Lower lobe of right lung (tissue), 2 donors: ENCODE data around the gene TPRA1. TPM values are rescaled to one million over a fixed set of nuclear protein-coding genes. Genes with fewer than 3 reads are reported as not detected.

ENCODE experiments used
- ATAC-seq, 2 donors: fragments of 200-7000 bp; cut with Tn5 transposase; one replicate each; pipeline ENCODE4 v1.9.1; 2020 to 2022; ENCODE audit warnings: mild to moderate bottlenecking in 2 of 2, moderate library complexity in 2 of 2
- DNase-seq: peaks from one replicate; pipeline ENCODE4 v3.0.0-alpha.2; 2020
- H3K27ac ChIP-seq: fragments of 200-600 bp; one replicate; pipeline ENCODE4 v1.8.0; 2022
- H3K27me3 ChIP-seq: fragments of 200-600 bp; one replicate; pipeline ENCODE4 v1.8.0; 2022; ENCODE audit warnings: low read depth
- H3K36me3 ChIP-seq: fragments of 200-600 bp; one replicate; pipeline ENCODE4 v1.8.0; 2022; ENCODE audit warnings: mild to moderate bottlenecking
- H3K4me1 ChIP-seq: fragments of 200-600 bp; one replicate; pipeline ENCODE4 v1.8.0; 2022
- H3K4me3 ChIP-seq: fragments of 200-600 bp; one replicate; pipeline ENCODE4 v1.8.0; 2022; ENCODE audit warnings: mild to moderate bottlenecking
- H3K9me3 ChIP-seq: fragments of 200-600 bp; one replicate; pipeline ENCODE4 v1.8.0; 2022
- intact Hi-C: fragments of 100-400 bp; cut with DNase I; formaldehyde crosslinking; loops from one replicate; pipeline ENCODE4 v1.11.0; 2022
- total RNA-seq: library from RNA; stranded (reverse); fragmentation: NEBNext Ultra II Directional; extraction: Animal tissue kit (Norgen Biotek cat#: 25700); gene quantifications from one replicate; pipeline ENCODE4 v1.2.1, GENCODE V29; 2021
- TF ChIP-seq, protein P1 (sequence below): fragments of 200-600 bp; IDR thresholded peaks from one replicate; pipeline ENCODE4 v1.8.0; 2022; ENCODE audit warnings: antibody characterized with exemption, mild to moderate bottlenecking
- donor health status: DM: no; HTN: yes; CAD: no; lungs with severe emphysema.

Gene TPRA1
- total RNA-seq, 1 donor from 2014 or later, result 38.8 TPM

DNA sequence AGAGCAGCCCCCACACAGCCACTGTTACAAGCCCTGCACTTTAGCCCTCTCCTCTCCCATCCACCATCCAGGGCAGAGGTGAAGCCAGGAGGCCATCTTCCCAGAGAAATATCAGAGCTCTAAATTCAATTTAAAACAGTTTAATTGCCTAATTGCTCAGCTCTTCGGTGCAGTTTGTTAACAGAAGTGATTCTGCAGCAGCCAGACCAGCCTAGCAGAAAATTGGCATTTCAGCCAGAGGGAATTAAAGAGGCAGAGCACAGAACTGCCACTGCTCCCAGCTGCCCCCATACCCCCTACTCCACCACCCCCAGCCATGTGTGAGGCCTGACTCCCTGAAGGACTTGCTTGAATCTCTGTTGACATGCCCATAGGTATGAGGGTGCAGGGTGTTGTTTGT lies 38.5 kb downstream of the TPRA1 start:
- H3K36me3 ChIP-seq, result no peaks in the 10 kb centered on the region
- DNase-seq (no peak), ATAC-seq (no peak)
- H3K4me1 ChIP-seq, result no peaks in the 10 kb centered on the region
- TF ChIP-seq, protein P1, sequence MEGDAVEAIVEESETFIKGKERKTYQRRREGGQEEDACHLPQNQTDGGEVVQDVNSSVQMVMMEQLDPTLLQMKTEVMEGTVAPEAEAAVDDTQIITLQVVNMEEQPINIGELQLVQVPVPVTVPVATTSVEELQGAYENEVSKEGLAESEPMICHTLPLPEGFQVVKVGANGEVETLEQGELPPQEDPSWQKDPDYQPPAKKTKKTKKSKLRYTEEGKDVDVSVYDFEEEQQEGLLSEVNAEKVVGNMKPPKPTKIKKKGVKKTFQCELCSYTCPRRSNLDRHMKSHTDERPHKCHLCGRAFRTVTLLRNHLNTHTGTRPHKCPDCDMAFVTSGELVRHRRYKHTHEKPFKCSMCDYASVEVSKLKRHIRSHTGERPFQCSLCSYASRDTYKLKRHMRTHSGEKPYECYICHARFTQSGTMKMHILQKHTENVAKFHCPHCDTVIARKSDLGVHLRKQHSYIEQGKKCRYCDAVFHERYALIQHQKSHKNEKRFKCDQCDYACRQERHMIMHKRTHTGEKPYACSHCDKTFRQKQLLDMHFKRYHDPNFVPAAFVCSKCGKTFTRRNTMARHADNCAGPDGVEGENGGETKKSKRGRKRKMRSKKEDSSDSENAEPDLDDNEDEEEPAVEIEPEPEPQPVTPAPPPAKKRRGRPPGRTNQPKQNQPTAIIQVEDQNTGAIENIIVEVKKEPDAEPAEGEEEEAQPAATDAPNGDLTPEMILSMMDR, result no peak
- no peak overlapping the region for H3K27ac ChIP-seq
- intact Hi-C loops, result no loop called here
- no peaks in the 10 kb centered on the region for H3K27me3 ChIP-seq
- H3K9me3 ChIP-seq, result no peaks in the 10 kb centered on the region
- H3K4me3 ChIP-seq, result no peak overlapping the region

- ATAC-seq (no peak), DNase-seq (no peak)
- TF ChIP-seq, protein P1, result no peak
- no peaks in the 10 kb centered on the region for H3K4me1 ChIP-seq
- H3K36me3 ChIP-seq, result no peaks in the 10 kb centered on the region
- no peak overlapping the region for H3K27ac ChIP-seq
- no peak overlapping the region for H3K4me3 ChIP-seq
- no peaks in the 10 kb centered on the region for H3K9me3 ChIP-seq
- intact Hi-C loops, result no loop called here
- H3K27me3 ChIP-seq, result no peaks in the 10 kb centered on the region
Observed at GRCh38 chr3:127551178-127551577, 39.4 kb downstream of the TPRA1 start.

- DNase-seq, result no peak
- no peak for ATAC-seq
- TF ChIP-seq, protein P1, result no peak
- intact Hi-C loops, result no loop called here
- Histone ChIP-seq H3K27me3 (no peaks in the 10 kb centered on the region), H3K4me3 (no peak overlapping the region), H3K4me1 (no peaks in the 10 kb centered on the region), H3K9me3 (no peaks in the 10 kb centered on the region), H3K36me3 (no peaks in the 10 kb centered on the region), H3K27ac (no peak overlapping the region)
Observed at GRCh38 chr3:127550468-127551157, 39.9 kb downstream of the TPRA1 start.

- DNase-seq (no peak), ATAC-seq (no peak)
- no peak overlapping the region for H3K4me3 ChIP-seq
- no peak overlapping the region for H3K27ac ChIP-seq
- no peaks in the 10 kb centered on the region for H3K4me1 ChIP-seq
- H3K36me3 ChIP-seq, result no peaks in the 10 kb centered on the region
- H3K9me3 ChIP-seq, result no peaks in the 10 kb centered on the region
- intact Hi-C loops, result no loop called here
- H3K27me3 ChIP-seq, result no peaks in the 10 kb centered on the region
- TF ChIP-seq, protein P1, result no peak
Observed at GRCh38 chr3:127549826-127550467, 40.6 kb downstream of the TPRA1 start.

- no peaks in the 10 kb centered on the region for H3K36me3 ChIP-seq
- no peaks in the 10 kb centered on the region for H3K9me3 ChIP-seq
- H3K27ac ChIP-seq, result peak overlapping the region; percentile 56
- TF ChIP-seq, protein P1, result peak; percentile 64
- no peaks in the 10 kb centered on the region for H3K27me3 ChIP-seq
- DNase-seq (peak; percentile 83), ATAC-seq (peak; percentile 91 to 92)
- peak overlapping the region; percentile 74 for H3K4me3 ChIP-seq
- H3K4me1 ChIP-seq, result peaks cover 17% of the 10 kb centered on the region
- intact Hi-C loops, result no loop called here
Observed at GRCh38 chr3:127547761-127548605, 42.5 kb downstream of the TPRA1 start.
